Subcutaneous abdominal adipose tissue (tissue), 5 donors: ENCODE data around the gene MPV17.
"Not testable (repeated sequence)": the region's sequence is repeated elsewhere in the genome, so short reads cannot be mapped to it uniquely, and the experiment has no call there.

Experiments
- H3K27ac ChIP-seq: one replicate; pipeline ENCODE4 v1.7.0; 2013; ENCODE audit warnings: low read depth, mild to moderate bottlenecking, inconsistent platforms, low read length, moderate library complexity
- H3K27me3 ChIP-seq, 5 donors: one replicate each; pipeline ENCODE4 v1.7.0; 2013; ENCODE audit warnings: low read length in 5 of 5, inconsistent platforms in 1 of 5; ENCODE audit not compliant: control insufficient read depth in 5 of 5, insufficient read depth in 4 of 5
- H3K36me3 ChIP-seq, 5 donors: one replicate each; pipeline ENCODE4 v1.7.0; 2013; ENCODE audit warnings: low read length in 5 of 5; ENCODE audit not compliant: control insufficient read depth in 5 of 5, insufficient read depth in 5 of 5
- H3K4me1 ChIP-seq, 5 donors: one replicate each; pipeline ENCODE4 v1.7.0; 2013; ENCODE audit warnings: low read length in 5 of 5, mild to moderate bottlenecking in 3 of 5, moderate library complexity in 1 of 5; ENCODE audit not compliant: control insufficient read depth in 5 of 5, insufficient read depth in 5 of 5
- H3K4me3 ChIP-seq, 5 donors: one replicate each; pipeline ENCODE4 v1.7.0; 2013; ENCODE audit warnings: low read length in 5 of 5, low read depth in 1 of 5
- H3K9ac ChIP-seq, 5 donors: one replicate each; pipeline ENCODE4 v1.7.0; 2013; ENCODE audit warnings: low read length in 5 of 5, mild to moderate bottlenecking in 4 of 5, moderate library complexity in 3 of 5
- H3K9me3 ChIP-seq, 5 donors: one replicate each; pipeline ENCODE4 v1.7.0; 2013; ENCODE audit warnings: low read length in 5 of 5; ENCODE audit not compliant: control insufficient read depth in 5 of 5
- donor health status: healthy.
- donor health status: healthy.
- donor health status: healthy.
- donor health status: healthy.
- donor health status: healthy.

MPV17 gene

DNA sequence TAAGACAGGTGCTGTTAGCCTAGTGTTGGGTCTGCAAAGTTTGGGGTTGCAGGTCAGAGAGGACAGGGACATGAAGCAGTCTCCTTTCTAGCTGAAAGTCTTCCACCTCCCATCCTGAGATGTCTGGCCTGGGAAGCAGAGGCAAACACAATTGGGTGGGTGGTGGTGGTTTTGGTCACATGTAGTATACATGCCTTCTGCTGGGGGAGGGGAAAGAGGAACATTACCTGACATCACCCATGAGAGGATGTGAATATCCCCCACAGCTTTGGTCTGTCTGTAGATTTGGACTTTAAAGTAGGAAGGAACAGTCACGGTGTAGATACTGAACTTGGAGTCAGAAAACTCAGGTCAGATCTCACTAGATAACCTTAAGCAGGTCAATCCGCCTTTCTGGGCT lies 52.2 kb downstream of the MPV17 start:
- no peaks in the 10 kb centered on the region for H3K9me3 ChIP-seq
- no peaks in the 10 kb centered on the region for H3K36me3 ChIP-seq
- H3K9ac ChIP-seq, result no peak overlapping the region
- H3K27me3 ChIP-seq, result peaks cover 6 to 18% (median 12%) of the 10 kb centered on the region in 5 donors
- no peak overlapping the region for H3K4me3 ChIP-seq
- no peak overlapping the region for H3K27ac ChIP-seq
- no peaks in the 10 kb centered on the region for H3K4me1 ChIP-seq

DNA sequence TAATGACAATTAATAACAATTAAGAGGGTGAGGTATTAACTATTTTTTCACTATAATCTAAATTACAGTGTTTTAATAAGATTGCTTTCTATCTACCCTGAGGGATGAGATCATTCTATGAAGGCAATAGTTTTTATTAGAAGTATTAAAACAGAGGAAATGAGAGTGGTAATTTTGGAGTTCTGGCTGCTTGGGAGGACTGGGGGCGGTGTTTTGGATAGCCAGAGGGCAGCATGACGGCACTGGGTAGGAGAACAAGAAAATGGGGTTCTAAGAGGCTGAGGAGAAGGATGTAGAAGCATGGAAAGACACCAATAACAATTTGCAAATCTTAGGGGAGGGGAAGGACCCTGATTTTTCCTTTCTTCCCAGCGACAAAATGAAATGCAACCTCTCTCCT lies 52.8 kb downstream of the MPV17 start:
- Histone ChIP-seq H3K9me3 (no peaks in the 10 kb centered on the region), H3K36me3 (no peaks in the 10 kb centered on the region), H3K27ac (no peak overlapping the region), H3K27me3 (peaks cover 9 to 18% (median 12%) of the 10 kb centered on the region in 5 donors), H3K9ac (no peak overlapping the region), H3K4me3 (no peak overlapping the region), H3K4me1 (peaks cover 0 to 4% (median 2%) of the 10 kb centered on the region in 5 donors)

GRCh38 chr2:27268296-27268695 lies 54.6 kb downstream of the MPV17 start:
- not testable (repeated sequence) for H3K9ac ChIP-seq, H3K4me3 ChIP-seq, H3K9me3 ChIP-seq, H3K27ac ChIP-seq, H3K36me3 ChIP-seq
- Histone ChIP-seq H3K4me1 (peaks cover 0 to 22% (median 20%) of the 10 kb centered on the region in 5 donors), H3K27me3 (peaks cover 24 to 32% (median 26%) of the 10 kb centered on the region in 5 donors)

- no peaks in the 10 kb centered on the region for H3K36me3 ChIP-seq
- peak overlapping the region in 1 of 5 donors; percentile 51 for H3K4me3 ChIP-seq
- H3K27ac ChIP-seq, result no peak overlapping the region
- no peaks in the 10 kb centered on the region for H3K9me3 ChIP-seq
- peaks cover 34 to 54% (median 48%) of the 10 kb centered on the region in 5 donors for H3K27me3 ChIP-seq
- H3K9ac ChIP-seq, result no peak overlapping the region
- peaks cover 0 to 37% (median 31%) of the 10 kb centered on the region in 5 donors for H3K4me1 ChIP-seq
These were observed 57.4 kb downstream of the MPV17 start for GRCh38 chr2:27265536-27265870.

DNA sequence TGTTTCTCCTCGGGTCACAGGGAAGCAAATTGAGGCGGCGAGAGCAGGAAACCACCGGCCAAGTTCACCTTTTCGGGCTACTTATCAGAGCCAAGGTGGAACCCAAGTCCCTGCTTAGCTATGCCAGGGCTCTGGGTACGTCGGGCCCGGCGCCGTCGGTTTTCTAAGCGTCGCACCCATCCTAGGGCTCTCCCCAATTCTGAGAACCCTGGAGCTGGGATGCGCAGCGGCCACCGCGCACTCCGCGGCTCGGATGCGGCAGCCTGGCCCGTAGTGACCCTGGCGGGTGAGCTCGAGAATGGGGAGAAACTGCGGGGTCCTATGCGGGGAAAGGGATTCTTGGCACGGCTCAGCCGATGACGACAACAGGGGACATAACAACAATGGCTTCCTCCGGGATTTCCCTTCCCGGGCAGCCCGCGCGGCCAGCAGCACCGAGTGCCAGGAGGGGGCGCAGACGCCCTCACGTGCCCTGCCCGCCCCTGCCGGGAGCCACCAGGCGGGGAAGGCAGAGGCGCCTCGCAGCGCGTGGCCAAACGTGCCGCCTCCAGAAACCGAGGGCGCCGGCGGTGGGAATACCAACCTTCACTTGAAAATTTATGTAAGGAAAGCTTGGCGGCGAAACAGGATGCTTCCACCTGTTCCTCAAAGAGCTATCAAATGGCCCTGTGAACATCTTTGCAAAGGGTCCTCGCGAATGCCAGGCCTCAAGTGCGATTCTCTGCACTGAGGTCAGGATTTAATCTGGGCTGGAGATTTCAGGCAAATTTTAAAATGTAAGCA lies 58.0 kb downstream of the MPV17 start:
- no peaks in the 10 kb centered on the region for H3K9me3 ChIP-seq
- no peak overlapping the region for H3K9ac ChIP-seq
- H3K36me3 ChIP-seq, result no peaks in the 10 kb centered on the region
- peak overlapping the region in 4 of 5 donors; percentile 31 to 66 (median 46) for H3K4me3 ChIP-seq
- peaks cover 0 to 37% (median 31%) of the 10 kb centered on the region in 5 donors for H3K4me1 ChIP-seq
- no peak overlapping the region for H3K27ac ChIP-seq
- H3K27me3 ChIP-seq, result peaks cover 32 to 60% (median 54%) of the 10 kb centered on the region in 5 donors

- H3K27ac ChIP-seq, result no peak overlapping the region
- no peaks in the 10 kb centered on the region for H3K36me3 ChIP-seq
- peaks cover 0 to 37% (median 31%) of the 10 kb centered on the region in 5 donors for H3K4me1 ChIP-seq
- H3K27me3 ChIP-seq, result peaks cover 32 to 63% (median 58%) of the 10 kb centered on the region in 5 donors
- peak overlapping the region; percentile 19 to 66 (median 42) for H3K4me3 ChIP-seq
- no peak overlapping the region for H3K9ac ChIP-seq
- no peaks in the 10 kb centered on the region for H3K9me3 ChIP-seq
These were observed 58.6 kb downstream of the MPV17 start for GRCh38 chr2:27264253-27264752.

- Histone ChIP-seq H3K27ac (no peak overlapping the region), H3K9ac (no peak overlapping the region), H3K4me3 (peak overlapping the region; percentile 22 to 66 (median 58)), H3K9me3 (no peaks in the 10 kb centered on the region), H3K36me3 (no peaks in the 10 kb centered on the region), H3K4me1 (peaks cover 0 to 37% (median 31%) of the 10 kb centered on the region in 5 donors), H3K27me3 (peaks cover 32 to 68% (median 59%) of the 10 kb centered on the region in 5 donors)
These were observed 59.3 kb downstream of the MPV17 start for GRCh38 chr2:27263287-27264252.

- peaks cover 0 to 37% (median 31%) of the 10 kb centered on the region in 5 donors for H3K4me1 ChIP-seq
- H3K9me3 ChIP-seq, result no peaks in the 10 kb centered on the region
- H3K4me3 ChIP-seq, result peak within 1 kb of the TSS; percentile 22 to 66 (median 58)
- peaks cover 32 to 72% (median 66%) of the 10 kb centered on the region in 5 donors for H3K27me3 ChIP-seq
- no peaks in the 10 kb centered on the region for H3K36me3 ChIP-seq
- peak within 1 kb of the TSS in 2 of 5 donors; percentile 58 to 63 for H3K9ac ChIP-seq
- no peak within 1 kb of the TSS for H3K27ac ChIP-seq
These were observed 60.3 kb downstream of the MPV17 start, which contains the start of gene SLC30A3 for GRCh38 chr2:27262379-27263286. SLC30A3 (minus strand) TSS chr2:27263047; CDS start chr2:27262906, 141 bp downstream.

- peak overlapping the region in 1 of 5 donors; percentile 66 for H3K4me3 ChIP-seq
These were observed 61.0 kb downstream of the MPV17 start for GRCh38 chr2:27261926-27262298.

More at GRCh38 chr2:27261926-27262298, 61.0 kb downstream of the MPV17 start:
- H3K27ac ChIP-seq, result no peak overlapping the region
- H3K9ac ChIP-seq, result no peak overlapping the region
- no peaks in the 10 kb centered on the region for H3K9me3 ChIP-seq
- H3K4me1 ChIP-seq, result peaks cover 0 to 37% (median 31%) of the 10 kb centered on the region in 5 donors
- no peaks in the 10 kb centered on the region for H3K36me3 ChIP-seq
- H3K27me3 ChIP-seq, result peaks cover 36 to 74% (median 67%) of the 10 kb centered on the region in 5 donors
